GM19468 (cell line): ENCODE results near the gene POU3F1.

Experiments
- ATAC-seq: cut with Tn5 transposase; IDR thresholded peaks from one replicate; pipeline ENCODE4 v1.9.1; 2021; ENCODE audit warnings: mild to moderate bottlenecking, moderate library complexity, moderate number of reproducible peaks; ENCODE audit not compliant: unreplicated experiment; ENCODE audit errors: extremely low read depth

Gene POU3F1

GRCh38 chr1:38046333-38046883, at the start of gene POU3F1:
TSS of gene POU3F1 (minus strand) at chr1:38046793. CDS start at chr1:38046743, 50 bp downstream.
- peak; percentile 18 for ATAC-seq

- no peak for ATAC-seq
Observed at GRCh38 chr1:38095454-38095931, 48.9 kb upstream of the POU3F1 start.

GRCh38 chr1:38094711-38095290, 48.2 kb upstream of the POU3F1 start:
- ATAC-seq, result no peak

- no peak for ATAC-seq
Observed at GRCh38 chr1:38093569-38094520, 47.3 kb upstream of the POU3F1 start.

GRCh38 chr1:38092256-38092655, 45.7 kb upstream of the POU3F1 start:
- ATAC-seq, result no peak

GRCh38 chr1:38090796-38091195, 44.2 kb upstream of the POU3F1 start:
- no peak for ATAC-seq

- ATAC-seq, result no peak
Observed at GRCh38 chr1:38089712-38090360, 43.2 kb upstream of the POU3F1 start.

GRCh38 chr1:38088791-38089190, 42.2 kb upstream of the POU3F1 start:
- ATAC-seq, result no peak

- ATAC-seq, result no peak
Observed at GRCh38 chr1:38088366-38088765, 41.8 kb upstream of the POU3F1 start.

- ATAC-seq, result no peak
Observed at GRCh38 chr1:38087676-38088075, 41.1 kb upstream of the POU3F1 start.

- ATAC-seq, result no peak
Observed at GRCh38 chr1:38085666-38086330, 39.2 kb upstream of the POU3F1 start.

GRCh38 chr1:38084700-38085099, 38.1 kb upstream of the POU3F1 start:
- no peak for ATAC-seq

- ATAC-seq, result no peak
Observed at GRCh38 chr1:38084113-38084512, 37.5 kb upstream of the POU3F1 start.

GRCh38 chr1:38083541-38083940, 36.9 kb upstream of the POU3F1 start:
- no peak for ATAC-seq

- ATAC-seq, result no peak
Observed at GRCh38 chr1:38082769-38083263, 36.2 kb upstream of the POU3F1 start.

- no peak for ATAC-seq
Observed at GRCh38 chr1:38079019-38079418, 32.4 kb upstream of the POU3F1 start.

- no peak for ATAC-seq
Observed at GRCh38 chr1:38077523-38078147, 31.0 kb upstream of the POU3F1 start.

- no peak for ATAC-seq
Observed at GRCh38 chr1:38076455-38076854, 29.9 kb upstream of the POU3F1 start.

- no peak for ATAC-seq
Observed at GRCh38 chr1:38076038-38076437, 29.4 kb upstream of the POU3F1 start.
